CD4-positive, alpha-beta T cell treated with Interleukin-4 for 1 hour (primary cell): Measurements from ENCODE around the gene WFDC2.
"Not testable (repeated sequence)": the region's sequence is repeated elsewhere in the genome, so short reads cannot be mapped to it uniquely, and the experiment has no call there.

Experiments
- DNase-seq, 2 donors: peaks; one replicate each; pipeline ENCODE4 v3.0.0-alpha.2; 2020 to 2022

WFDC2 gene

GRCh38 chr20:45452772-45453691 lies 16.5 kb upstream of the WFDC2 start:
- no peak for DNase-seq

GRCh38 chr20:45456632-45457031 lies 12.9 kb upstream of the WFDC2 start:
- peak in 1 of 2 donors; percentile 22 for DNase-seq

GRCh38 chr20:45459606-45460005 lies 9.9 kb upstream of the WFDC2 start:
- no peak for DNase-seq

- no peak for DNase-seq
Observed at GRCh38 chr20:45461225-45461624, 8.3 kb upstream of the WFDC2 start.

- no peak for DNase-seq
Observed at GRCh38 chr20:45462711-45463509, 6.6 kb upstream of the WFDC2 start.

- DNase-seq, result no peak
Observed at GRCh38 chr20:45463709-45464108, 5.8 kb upstream of the WFDC2 start.

GRCh38 chr20:45465491-45466266 lies 3.9 kb upstream of the WFDC2 start:
- DNase-seq, result no peak

- no peak for DNase-seq
Observed at GRCh38 chr20:45467172-45467571, 2.4 kb upstream of the WFDC2 start.

GRCh38 chr20:45467861-45468260 lies 1.7 kb upstream of the WFDC2 start:
- no peak for DNase-seq

- DNase-seq, result no peak
Observed at GRCh38 chr20:45470262-45470931, 844 bp downstream of the WFDC2 start.

GRCh38 chr20:45470937-45471336 lies 1.4 kb downstream of the WFDC2 start:
- peak in 1 of 2 donors; percentile 5 for DNase-seq

GRCh38 chr20:45472286-45472685 lies 2.7 kb downstream of the WFDC2 start:
- not testable (repeated sequence) for DNase-seq

GRCh38 chr20:45477530-45478148 lies 8.1 kb downstream of the WFDC2 start:
- DNase-seq, result not testable (repeated sequence)

- DNase-seq, result no peak
Observed at GRCh38 chr20:45479822-45480221, 10.3 kb downstream of the WFDC2 start.

- no peak for DNase-seq
Observed at GRCh38 chr20:45484676-45485075, 15.1 kb downstream of the WFDC2 start.

GRCh38 chr20:45485388-45485787 lies 15.8 kb downstream of the WFDC2 start:
- no peak for DNase-seq

GRCh38 chr20:45487231-45487635 lies 17.7 kb downstream of the WFDC2 start:
- DNase-seq, result no peak

GRCh38 chr20:45489083-45489531 lies 19.6 kb downstream of the WFDC2 start:
- no peak for DNase-seq

- no peak for DNase-seq
Observed at GRCh38 chr20:45495501-45495941, 26.0 kb downstream of the WFDC2 start.

- no peak for DNase-seq
Observed at GRCh38 chr20:45496166-45496565, 26.6 kb downstream of the WFDC2 start.

GRCh38 chr20:45497971-45498494 lies 28.5 kb downstream of the WFDC2 start:
- no peak for DNase-seq

GRCh38 chr20:45500022-45500421 lies 30.5 kb downstream of the WFDC2 start:
- DNase-seq, result no peak
